PFSK-1 (cell line): ENCODE measurements around the gene ABHD11.

Experiments
- FOXP2 ChIP-seq: optimal IDR thresholded peaks from 2 replicates; pipeline ENCODE3; 2011; ENCODE audit warnings: borderline replicate concordance, control low read depth, inconsistent platforms; ENCODE audit not compliant: insufficient read depth; ENCODE audit errors: extremely low read length, extremely low read depth
- POLR2AphosphoS5 ChIP-seq: IDR thresholded peaks from 2 replicates; pipeline ENCODE4 v1.6.1; 2012; ENCODE audit warnings: low read depth, mild to moderate bottlenecking, control low read depth, low read length, moderate library complexity
- SIN3A ChIP-seq: IDR thresholded peaks from 2 replicates; pipeline ENCODE4 v1.6.1; 2012; ENCODE audit warnings: mild to moderate bottlenecking, low read length, moderate library complexity, borderline replicate concordance; ENCODE audit not compliant: insufficient read depth
- TAF1 ChIP-seq: IDR thresholded peaks from 2 replicates; pipeline ENCODE4 v1.6.1; 2012; ENCODE audit warnings: low read length, control low read depth, borderline replicate concordance; ENCODE audit not compliant: insufficient read depth
- TF ChIP-seq, protein P1 (sequence below), 2 experiments: IDR thresholded peaks; 2 replicates each; pipeline versions ENCODE4 v1.6.1 to v1.8.0; 2011 to 2012; ENCODE audit warnings: low read depth in 2 of 2, low read length in 2 of 2, control low read depth in 1 of 2, inconsistent platforms in 1 of 2, mild to moderate bottlenecking in 1 of 2, moderate library complexity in 1 of 2; ENCODE audit not compliant: insufficient read depth in 1 of 2

ABHD11 gene

DNA sequence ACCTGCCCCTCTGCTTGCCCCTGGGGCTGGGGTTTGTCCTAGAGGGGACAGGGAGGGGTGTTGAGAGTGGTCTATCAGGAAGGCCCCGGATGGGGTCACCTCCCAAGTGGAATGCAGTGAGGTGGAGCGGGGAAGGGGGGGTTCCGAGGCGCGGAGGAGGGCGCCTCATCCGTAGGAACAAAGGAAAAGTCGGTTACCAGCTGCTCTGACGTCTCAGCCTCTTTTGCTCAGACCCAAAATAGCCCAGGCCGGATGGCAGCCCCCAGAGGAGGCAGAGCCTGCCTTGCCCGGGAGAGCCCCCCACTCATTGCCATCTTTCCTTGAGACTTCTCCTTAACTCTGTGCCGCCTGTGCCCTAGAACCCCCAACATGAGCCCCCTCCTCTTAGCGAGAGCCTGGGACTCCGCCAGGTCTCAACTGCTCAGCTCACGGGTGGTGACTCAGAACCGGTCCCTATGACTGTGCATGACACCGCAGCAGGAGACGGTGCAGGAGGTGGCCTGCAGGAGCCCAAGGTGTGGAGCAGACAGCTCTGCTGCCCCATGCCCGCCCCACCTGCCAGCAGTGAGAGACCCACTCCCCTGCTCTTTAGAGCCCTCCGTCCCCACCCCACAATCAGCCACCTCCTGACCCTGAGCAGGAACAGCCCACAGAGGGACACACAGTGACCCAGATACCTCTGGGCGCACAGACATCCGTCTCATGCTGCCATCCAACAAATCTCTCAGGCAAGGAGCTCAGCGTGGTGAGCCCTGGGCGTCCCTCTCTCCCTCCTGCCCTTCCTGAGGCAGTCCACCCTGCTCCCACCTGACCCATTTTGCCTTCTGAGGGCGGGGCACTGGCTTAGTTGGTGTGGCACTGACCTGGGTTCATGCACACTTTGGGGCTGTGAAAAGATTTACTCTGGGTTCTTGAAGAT is 32.2 kb downstream of the ABHD11 start:
- no peak for TF ChIP-seq POLR2AphosphoS5
- no peak for TF ChIP-seq TAF1
- no peak for TF ChIP-seq SIN3A
- TF ChIP-seq, protein P1, sequence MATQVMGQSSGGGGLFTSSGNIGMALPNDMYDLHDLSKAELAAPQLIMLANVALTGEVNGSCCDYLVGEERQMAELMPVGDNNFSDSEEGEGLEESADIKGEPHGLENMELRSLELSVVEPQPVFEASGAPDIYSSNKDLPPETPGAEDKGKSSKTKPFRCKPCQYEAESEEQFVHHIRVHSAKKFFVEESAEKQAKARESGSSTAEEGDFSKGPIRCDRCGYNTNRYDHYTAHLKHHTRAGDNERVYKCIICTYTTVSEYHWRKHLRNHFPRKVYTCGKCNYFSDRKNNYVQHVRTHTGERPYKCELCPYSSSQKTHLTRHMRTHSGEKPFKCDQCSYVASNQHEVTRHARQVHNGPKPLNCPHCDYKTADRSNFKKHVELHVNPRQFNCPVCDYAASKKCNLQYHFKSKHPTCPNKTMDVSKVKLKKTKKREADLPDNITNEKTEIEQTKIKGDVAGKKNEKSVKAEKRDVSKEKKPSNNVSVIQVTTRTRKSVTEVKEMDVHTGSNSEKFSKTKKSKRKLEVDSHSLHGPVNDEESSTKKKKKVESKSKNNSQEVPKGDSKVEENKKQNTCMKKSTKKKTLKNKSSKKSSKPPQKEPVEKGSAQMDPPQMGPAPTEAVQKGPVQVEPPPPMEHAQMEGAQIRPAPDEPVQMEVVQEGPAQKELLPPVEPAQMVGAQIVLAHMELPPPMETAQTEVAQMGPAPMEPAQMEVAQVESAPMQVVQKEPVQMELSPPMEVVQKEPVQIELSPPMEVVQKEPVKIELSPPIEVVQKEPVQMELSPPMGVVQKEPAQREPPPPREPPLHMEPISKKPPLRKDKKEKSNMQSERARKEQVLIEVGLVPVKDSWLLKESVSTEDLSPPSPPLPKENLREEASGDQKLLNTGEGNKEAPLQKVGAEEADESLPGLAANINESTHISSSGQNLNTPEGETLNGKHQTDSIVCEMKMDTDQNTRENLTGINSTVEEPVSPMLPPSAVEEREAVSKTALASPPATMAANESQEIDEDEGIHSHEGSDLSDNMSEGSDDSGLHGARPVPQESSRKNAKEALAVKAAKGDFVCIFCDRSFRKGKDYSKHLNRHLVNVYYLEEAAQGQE (IDR thresholded peaks at IDR 0.05; ENCODE audit: insufficient read depth in 1 of 2, low read depth in 2 of 2, low read length in 2 of 2), result no peak
- no peak for TF ChIP-seq FOXP2

DNA sequence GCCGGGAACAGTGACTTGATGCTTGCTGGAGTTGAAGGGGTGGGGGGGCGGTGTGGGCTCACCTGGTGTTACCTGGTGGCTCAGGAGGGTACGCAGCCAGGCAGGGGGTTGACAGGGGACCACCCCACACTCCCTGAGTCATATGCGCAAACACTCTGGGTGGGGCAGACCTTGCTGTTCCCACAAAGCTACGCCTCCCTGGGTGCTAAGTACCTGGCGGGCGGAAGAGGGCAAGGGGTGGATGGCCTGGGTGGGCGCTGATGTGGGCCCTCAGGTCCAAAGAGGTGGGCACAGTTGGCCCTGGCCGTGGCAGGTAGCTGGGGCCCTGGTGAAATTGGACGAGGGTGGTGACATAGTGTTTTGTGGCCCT is 33.1 kb downstream of the ABHD11 start:
- TF ChIP-seq POLR2AphosphoS5, result no peak
- TF ChIP-seq TAF1, result no peak
- TF ChIP-seq, protein P1 (IDR thresholded peaks at IDR 0.05; ENCODE audit: insufficient read depth in 1 of 2, low read depth in 2 of 2, low read length in 2 of 2), result no peak
- no peak for TF ChIP-seq SIN3A
- TF ChIP-seq FOXP2, result no peak

DNA sequence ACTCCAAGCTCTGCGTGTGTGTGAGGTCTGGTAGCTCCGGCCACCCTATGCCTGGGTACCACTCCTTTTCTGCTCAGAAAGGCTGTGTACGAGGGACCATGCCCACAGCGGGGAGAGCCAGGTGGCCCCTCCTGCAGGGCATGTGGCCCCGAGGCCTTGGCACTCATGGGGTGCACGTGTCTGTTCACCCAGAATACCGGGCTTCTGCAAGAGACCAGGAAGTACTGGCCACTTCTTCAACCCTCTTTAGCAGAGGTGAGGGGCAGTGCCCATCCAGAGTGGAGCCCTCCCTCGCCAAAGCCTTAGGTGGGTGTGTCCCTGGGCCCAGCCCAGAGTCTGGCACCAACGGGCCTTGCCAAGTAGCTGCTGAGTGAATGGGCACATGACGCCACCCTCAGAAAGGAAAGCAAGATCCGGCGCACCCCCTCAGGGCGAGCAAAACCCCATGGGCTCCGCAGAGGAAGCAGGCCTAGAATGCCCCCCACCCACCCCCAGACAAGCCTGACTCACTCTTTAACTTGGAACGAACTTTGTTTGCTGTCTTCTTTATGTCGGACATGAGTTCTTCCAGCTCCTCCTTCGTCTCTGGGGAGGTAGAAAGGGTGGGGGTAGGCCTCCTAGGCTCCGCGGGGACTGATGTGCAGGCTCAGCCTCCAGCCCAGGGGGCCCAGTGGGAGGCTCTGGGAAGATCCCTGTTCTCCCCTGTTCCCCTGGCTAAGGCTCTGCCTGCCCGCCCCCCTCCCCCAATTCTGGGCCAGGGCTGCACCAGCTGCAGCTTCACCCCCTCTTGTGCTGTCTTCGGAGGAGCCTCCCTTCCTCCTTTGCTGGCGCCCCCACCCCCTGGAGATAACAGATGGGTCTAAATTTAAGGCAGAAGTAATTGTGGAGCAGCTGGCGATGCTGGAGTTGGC is 33.7 kb downstream of the ABHD11 start:
- TF ChIP-seq FOXP2 (no peak), SIN3A (no peak), TAF1 (no peak), POLR2AphosphoS5 (no peak)
- TF ChIP-seq, protein P1 (IDR thresholded peaks at IDR 0.05; ENCODE audit: insufficient read depth in 1 of 2, low read depth in 2 of 2, low read length in 2 of 2), result no peak

DNA sequence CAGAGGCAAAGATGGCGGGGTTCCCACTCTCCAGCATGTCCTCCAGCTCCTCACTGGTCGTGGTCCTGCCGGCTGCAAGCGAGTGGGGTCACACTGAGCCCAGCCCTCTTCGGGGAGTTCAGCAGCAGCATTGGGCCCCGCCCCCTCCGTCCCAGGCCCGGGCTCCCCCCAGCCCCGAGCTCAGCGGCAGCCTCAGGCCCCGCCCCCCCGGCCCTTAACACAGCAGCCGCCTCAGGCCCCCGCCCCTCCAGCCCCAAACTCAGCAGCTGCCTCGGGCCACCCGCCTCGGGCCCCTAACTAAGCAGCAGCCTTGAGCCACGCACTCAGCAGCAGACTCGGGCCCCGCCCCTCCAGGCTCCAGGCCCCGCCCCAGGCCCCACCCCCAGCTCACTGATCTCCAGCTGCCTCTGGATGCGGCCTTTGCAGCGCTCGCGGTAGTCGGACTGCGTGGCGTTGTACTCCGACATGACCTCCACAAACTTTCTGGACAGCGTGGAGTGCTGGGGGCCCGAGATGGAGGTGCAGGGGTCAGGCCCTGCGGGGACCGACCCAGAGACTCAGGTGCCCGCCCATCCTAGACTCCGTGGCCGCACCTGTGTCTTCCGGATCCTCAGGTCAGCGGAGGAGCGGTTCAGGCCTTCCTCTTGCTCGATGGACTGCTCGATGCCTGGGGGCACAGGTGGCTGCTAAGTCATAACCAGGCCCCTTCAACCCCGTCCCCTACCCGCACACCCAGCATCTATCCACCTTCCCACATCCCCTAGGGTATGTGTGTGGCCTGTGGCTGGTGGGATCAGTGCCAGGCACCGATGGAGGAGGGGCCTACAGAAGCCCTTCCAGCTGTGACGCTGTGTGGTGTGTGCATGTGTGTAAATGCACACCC is 34.6 kb downstream of the ABHD11 start:
- TF ChIP-seq TAF1 (no peak), SIN3A (no peak), FOXP2 (no peak), POLR2AphosphoS5 (no peak)
- TF ChIP-seq, protein P1 (IDR thresholded peaks at IDR 0.05; ENCODE audit: insufficient read depth in 1 of 2, low read depth in 2 of 2, low read length in 2 of 2), result no peak
